Measurements from ENCODE around the gene SYCP2L.

GRCh38 chr6:10890151-10890550, 3.3 kb downstream of the SYCP2L start:
- TF ChIP-seq CTCF (IDR thresholded peaks at IDR 0.05) (no peak), ZFX (IDR thresholded peaks at IDR 0.05; ENCODE audit: borderline replicate concordance) (no peak)
